A673 (cell line): ENCODE measurements around the gene HS3ST3B1. TPM values are rescaled to one million over a fixed set of nuclear protein-coding genes. Genes with fewer than 3 reads are reported as not detected.

Experiments
- BruUV-seq: library from RNA; stranded (reverse); fragments of 400-500 nt; replicated peaks from 2 replicates; lab custom pipeline; 2021; lab: Mats Ljungman, UMichigan
- CTCF ChIA-PET: fragments of 300-600 bp; sonication (Branson Sonifier 250); formaldehyde crosslinking; loops from one replicate; lab custom pipeline; 2022; ENCODE audit warnings: antibody characterized with exemption; lab: Charles Lee
- POLR2A ChIA-PET: fragments of 300-600 bp; sonication (Branson Sonifier 250); formaldehyde crosslinking; loops from one replicate; lab custom pipeline; 2022; ENCODE audit warnings: antibody characterized with exemption; ENCODE audit not compliant: low non-redundant PET; lab: Charles Lee
- DNase-seq: peaks from one replicate; pipeline ENCODE4 v3.0.0-alpha.2; 2015; ENCODE audit warnings: low spot score
- H3K27ac ChIP-seq: fragments of 200-600 bp; sonication (generic); 2 replicates; pipeline ENCODE4 v1.5.1; 2016; ENCODE audit warnings: mixed run types, low read depth, mild to moderate bottlenecking, mixed read lengths, antibody characterized with exemption, low read length; ENCODE audit not compliant: poor library complexity, severe bottlenecking
- H3K27me3 ChIP-seq: fragments of 200-600 bp; sonication (generic); replicated peaks from 2 replicates; pipeline ENCODE4 v1.6.1; 2017; ENCODE audit warnings: mixed run types, low read depth, mild to moderate bottlenecking, mixed read lengths, antibody characterized with exemption, low read length; ENCODE audit not compliant: insufficient read depth, poor library complexity
- H3K36me3 ChIP-seq: fragments of 200-600 bp; sonication (generic); 2 replicates; pipeline ENCODE4 v1.6.1; 2016; ENCODE audit warnings: mixed run types, mild to moderate bottlenecking, mixed read lengths, antibody characterized with exemption, low read length; ENCODE audit not compliant: insufficient read depth, poor library complexity, severe bottlenecking
- H3K4me1 ChIP-seq: fragments of 200-600 bp; sonication (generic); 2 replicates; pipeline ENCODE4 v1.6.1; 2017; ENCODE audit warnings: mixed run types, mild to moderate bottlenecking, mixed read lengths, antibody characterized with exemption, low read length; ENCODE audit not compliant: insufficient read depth, poor library complexity, severe bottlenecking
- H3K4me3 ChIP-seq: fragments of 200-600 bp; sonication (generic); 2 replicates; pipeline ENCODE4 v1.5.1; 2016; ENCODE audit warnings: low read depth, mixed run types, mild to moderate bottlenecking, mixed read lengths, low read length; ENCODE audit not compliant: poor library complexity, severe bottlenecking
- H3K9me3 ChIP-seq: fragments of 200-600 bp; sonication (generic); 2 replicates; pipeline ENCODE4 v1.6.1; 2016; ENCODE audit warnings: mixed run types, low read depth, mild to moderate bottlenecking, mixed read lengths, antibody characterized with exemption, low read length; ENCODE audit not compliant: poor library complexity, severe bottlenecking
- CTCF ChIP-seq: fragments of 300-800, 200-600 bp; sonication (generic); conservative IDR thresholded peaks from 2 replicates; pipeline ENCODE4 v1.5.1; 2017; ENCODE audit warnings: low read depth, mild to moderate bottlenecking, antibody characterized with exemption, low read length, moderate library complexity, mixed read lengths
- EZH2 ChIP-seq: fragments of 200-600 bp; sonication (generic); IDR thresholded peaks from 2 replicates; pipeline ENCODE4 v1.6.1; 2017; ENCODE audit warnings: borderline replicate concordance, low read depth, mild to moderate bottlenecking, mixed read lengths, antibody characterized with exemption, low read length; ENCODE audit not compliant: poor library complexity, severe bottlenecking
- intact Hi-C: fragments of 100-400 bp; cut with micrococcal nuclease; formaldehyde crosslinking; loops from one replicate; pipeline ENCODE4 v1.10.0; 2022; ENCODE audit not compliant: unreplicated experiment
- total RNA-seq: library from RNA; stranded (reverse); gene quantifications from 2 replicates; pipeline ENCODE4 v1.2.3, GENCODE V29; 2021

Gene HS3ST3B1
- total RNA-seq, 1 experiment from 2014 or later, result not detected

GRCh38 chr17:14294876-14295275 lies 6.0 kb upstream of the HS3ST3B1 start:
- H3K4me3 ChIP-seq, result no peak overlapping the region
- BruUV-seq, result no TSS peak
- ChIA-PET CTCF (no interaction called here), POLR2A (no interaction called here)
- H3K36me3 ChIP-seq, result no peaks in the 10 kb centered on the region
- H3K4me1 ChIP-seq, result peaks cover 4% of the 10 kb centered on the region
- no peak overlapping the region for H3K27ac ChIP-seq
- DNase-seq, result no peak
- peaks cover 58% of the 10 kb centered on the region for H3K27me3 ChIP-seq
- H3K9me3 ChIP-seq, result no peaks in the 10 kb centered on the region
- intact Hi-C loops, result no loop called here
- TF ChIP-seq EZH2 (no peak), CTCF (no peak)

GRCh38 chr17:14295676-14296075 lies 5.2 kb upstream of the HS3ST3B1 start:
- POLR2A ChIA-PET, result no interaction called here
- H3K27me3 ChIP-seq, result peaks cover 66% of the 10 kb centered on the region
- no TSS peak for BruUV-seq
- TF ChIP-seq EZH2 (no peak), CTCF (no peak)
- no peak overlapping the region for H3K27ac ChIP-seq
- H3K9me3 ChIP-seq, result no peaks in the 10 kb centered on the region
- intact Hi-C loops, result no loop called here
- H3K36me3 ChIP-seq, result no peaks in the 10 kb centered on the region
- H3K4me1 ChIP-seq, result peaks cover 4% of the 10 kb centered on the region
- no peak overlapping the region for H3K4me3 ChIP-seq
- CTCF ChIA-PET, result no interaction called here
- no peak for DNase-seq

GRCh38 chr17:14296166-14296910 lies 4.5 kb upstream of the HS3ST3B1 start:
- POLR2A ChIA-PET, result no interaction called here
- CTCF ChIA-PET, result no interaction called here

More at GRCh38 chr17:14296166-14296910, 4.5 kb upstream of the HS3ST3B1 start:
- Histone ChIP-seq H3K4me3 (no peak overlapping the region), H3K27me3 (peaks cover 72% of the 10 kb centered on the region), H3K4me1 (peaks cover 10% of the 10 kb centered on the region), H3K9me3 (no peaks in the 10 kb centered on the region), H3K36me3 (no peaks in the 10 kb centered on the region), H3K27ac (no peak overlapping the region)
- TF ChIP-seq CTCF (no peak), EZH2 (no peak)
- intact Hi-C loops, result no loop called here
- no peak for DNase-seq
- BruUV-seq, result no TSS peak
